ENCODE results near the gene ITIH2. TPM values are rescaled to one million over a fixed set of nuclear protein-coding genes. Genes with fewer than 3 reads are reported as not detected.

ITIH2 gene
- total RNA-seq, 1 experiment from 2014 or later = 1.7 TPM

GRCh38 chr10:7763929-7764328 is 60.8 kb downstream of the ITIH2 start:
- Mint-ChIP-seq H3K36me3 (ENCODE audit: insufficient read depth, unreplicated experiment) (peaks cover 39% of the 10 kb centered on the region), H3K9me3 (ENCODE audit: low read depth, unreplicated experiment) (no peaks in the 10 kb centered on the region), H3K4me3 (ENCODE audit: low read depth, unreplicated experiment) (no peak overlapping the region), H3K27me3 (ENCODE audit: unreplicated experiment) (no peaks in the 10 kb centered on the region), H3K4me1 (ENCODE audit: low read depth, unreplicated experiment) (no peaks in the 10 kb centered on the region), H3K27ac (ENCODE audit: unreplicated experiment) (no peak overlapping the region)
- intact Hi-C loops (cut with micrococcal nuclease; ENCODE audit: unreplicated experiment) = no loop called here
- no TSS peak for BruUV-seq (replicated peaks)
- CTCF ChIA-PET = interaction anchor here (1.1 kb wide), 1 partner anchor 239 kb away, joined by 5 read pairs; no protein-coding TSS in a partner anchor
- DNase-seq = no peak
- no peak for TF ChIP-seq CTCF (IDR thresholded peaks at IDR 0.05; ENCODE audit: unreplicated experiment)

GRCh38 chr10:7766241-7766640 is 63.1 kb downstream of the ITIH2 start:
- Mint-ChIP-seq H3K27me3 (ENCODE audit: unreplicated experiment) (no peaks in the 10 kb centered on the region), H3K9me3 (ENCODE audit: low read depth, unreplicated experiment) (no peaks in the 10 kb centered on the region), H3K4me3 (ENCODE audit: low read depth, unreplicated experiment) (no peak overlapping the region), H3K27ac (ENCODE audit: unreplicated experiment) (no peak overlapping the region), H3K36me3 (ENCODE audit: insufficient read depth, unreplicated experiment) (peaks cover 35% of the 10 kb centered on the region), H3K4me1 (ENCODE audit: low read depth, unreplicated experiment) (no peaks in the 10 kb centered on the region)
- intact Hi-C loops (cut with micrococcal nuclease; ENCODE audit: unreplicated experiment) = no loop called here
- CTCF ChIA-PET = no interaction called here
- DNase-seq = no peak
- TF ChIP-seq CTCF (IDR thresholded peaks at IDR 0.05; ENCODE audit: unreplicated experiment) = no peak
- no TSS peak for BruUV-seq (replicated peaks)

GRCh38 chr10:7767209-7767608 is 64.1 kb downstream of the ITIH2 start:
- Mint-ChIP-seq H3K27ac (ENCODE audit: unreplicated experiment) (no peak overlapping the region), H3K27me3 (ENCODE audit: unreplicated experiment) (no peaks in the 10 kb centered on the region), H3K36me3 (ENCODE audit: insufficient read depth, unreplicated experiment) (peaks cover 33% of the 10 kb centered on the region), H3K9me3 (ENCODE audit: low read depth, unreplicated experiment) (no peaks in the 10 kb centered on the region), H3K4me3 (ENCODE audit: low read depth, unreplicated experiment) (no peak overlapping the region), H3K4me1 (ENCODE audit: low read depth, unreplicated experiment) (no peaks in the 10 kb centered on the region)
- CTCF ChIA-PET = no interaction called here
- TF ChIP-seq CTCF (IDR thresholded peaks at IDR 0.05; ENCODE audit: unreplicated experiment) = no peak
- no peak for DNase-seq
- no TSS peak for BruUV-seq (replicated peaks)
- intact Hi-C loops (cut with micrococcal nuclease; ENCODE audit: unreplicated experiment) = no loop called here

- H3K27me3 Mint-ChIP-seq (ENCODE audit: unreplicated experiment) = no peaks in the 10 kb centered on the region
- H3K4me3 Mint-ChIP-seq (ENCODE audit: low read depth, unreplicated experiment) = no peak overlapping the region
- BruUV-seq (replicated peaks) = no TSS peak
- H3K27ac Mint-ChIP-seq (ENCODE audit: unreplicated experiment) = no peak overlapping the region
- no peak for DNase-seq
- H3K9me3 Mint-ChIP-seq (ENCODE audit: low read depth, unreplicated experiment) = no peaks in the 10 kb centered on the region
- no peaks in the 10 kb centered on the region for H3K4me1 Mint-ChIP-seq (ENCODE audit: low read depth, unreplicated experiment)
- intact Hi-C loops (cut with micrococcal nuclease; ENCODE audit: unreplicated experiment) = no loop called here
- H3K36me3 Mint-ChIP-seq (ENCODE audit: insufficient read depth, unreplicated experiment) = peaks cover 27% of the 10 kb centered on the region
- TF ChIP-seq CTCF (IDR thresholded peaks at IDR 0.05; ENCODE audit: unreplicated experiment) = no peak
- CTCF ChIA-PET = no interaction called here
Measured at GRCh38 chr10:7768417-7768816, 65.3 kb downstream of the ITIH2 start.
